NCI-H187 treated with DMSO at 0.1 percent for 48 hours (cell line): ENCODE data around the gene SGO2.

Experiments used
- DNase-seq: peaks from one replicate; lab custom pipeline; 2025; lab: John Stamatoyannopoulos, UW

SGO2 gene

GRCh38 chr2:200525882-200526651 is at the start of gene SGO2:
Gene SGO2 (plus strand): TSS chr2:200526207. CDS start chr2:200532976, 6,769 bp downstream.
- DNase-seq, result peak; percentile 58

DNA sequence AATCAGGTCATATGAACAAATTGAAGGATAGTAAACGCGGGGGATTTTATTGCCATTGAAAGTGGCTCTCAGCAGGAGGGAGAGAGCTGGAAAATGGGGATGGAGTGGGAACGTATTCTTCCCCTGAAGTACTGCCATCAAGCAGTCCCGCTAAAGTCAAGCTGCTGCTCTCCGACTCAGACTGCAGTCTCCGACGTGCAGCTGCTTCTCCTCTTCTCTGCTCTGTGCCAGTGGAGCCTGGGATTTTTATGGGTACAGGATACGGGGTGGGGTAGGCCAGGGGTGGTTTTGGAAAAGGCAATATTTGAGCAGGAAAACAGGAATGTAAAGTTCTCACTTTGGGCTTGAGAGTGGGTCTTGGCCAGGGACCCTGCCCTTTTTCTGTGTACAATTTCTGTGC is 49.2 kb upstream of the SGO2 start:
- DNase-seq, result no peak

- DNase-seq, result no peak
These were observed 48.3 kb upstream of the SGO2 start for GRCh38 chr2:200477667-200478131.

GRCh38 chr2:200479692-200480265 is 46.2 kb upstream of the SGO2 start:
- DNase-seq, result no peak

- no peak for DNase-seq
These were observed 43.8 kb upstream of the SGO2 start for GRCh38 chr2:200482194-200482593.

GRCh38 chr2:200483729-200484198 is 42.2 kb upstream of the SGO2 start:
- DNase-seq, result peak; percentile 17

DNA sequence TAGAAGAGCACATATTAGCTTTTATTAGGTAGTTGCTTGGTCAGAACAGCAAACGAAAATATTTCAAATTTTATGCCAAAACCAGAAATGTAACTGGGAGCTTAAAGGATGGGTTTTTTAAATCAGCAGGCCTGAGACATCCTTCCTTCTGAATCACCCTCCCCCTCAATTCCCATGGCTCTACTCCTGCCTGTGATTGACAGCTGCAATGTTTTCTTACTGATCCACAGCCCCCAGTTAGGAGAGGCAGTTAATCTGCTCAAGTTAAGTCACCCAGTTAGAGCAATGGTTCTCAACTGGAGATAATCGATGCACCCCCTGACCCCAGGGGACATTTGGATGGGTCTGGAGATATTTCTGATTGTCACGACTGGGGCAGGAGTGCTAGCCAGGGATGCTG is 41.1 kb upstream of the SGO2 start:
- DNase-seq, result no peak

- no peak for DNase-seq
These were observed 39.5 kb upstream of the SGO2 start for GRCh38 chr2:200486529-200486928.

DNA sequence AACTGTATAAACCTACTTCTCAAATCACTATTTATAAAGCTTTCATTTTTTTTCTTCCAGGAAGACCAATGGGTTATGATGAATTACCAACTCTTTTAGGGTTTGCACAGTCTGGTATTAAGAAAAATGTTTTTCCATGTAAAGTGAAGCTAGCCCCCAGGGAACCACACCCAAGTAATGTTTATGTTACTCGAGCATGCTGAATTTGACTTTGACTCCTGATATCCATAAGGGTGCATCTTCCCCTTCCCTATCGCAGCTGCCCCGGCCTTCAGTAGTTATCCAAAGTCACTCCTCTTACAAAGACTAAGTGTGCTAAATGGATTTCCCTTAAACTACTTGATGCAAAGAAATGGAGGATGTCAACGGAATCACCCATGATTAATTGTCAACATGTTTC is 37.8 kb upstream of the SGO2 start:
- no peak for DNase-seq

DNA sequence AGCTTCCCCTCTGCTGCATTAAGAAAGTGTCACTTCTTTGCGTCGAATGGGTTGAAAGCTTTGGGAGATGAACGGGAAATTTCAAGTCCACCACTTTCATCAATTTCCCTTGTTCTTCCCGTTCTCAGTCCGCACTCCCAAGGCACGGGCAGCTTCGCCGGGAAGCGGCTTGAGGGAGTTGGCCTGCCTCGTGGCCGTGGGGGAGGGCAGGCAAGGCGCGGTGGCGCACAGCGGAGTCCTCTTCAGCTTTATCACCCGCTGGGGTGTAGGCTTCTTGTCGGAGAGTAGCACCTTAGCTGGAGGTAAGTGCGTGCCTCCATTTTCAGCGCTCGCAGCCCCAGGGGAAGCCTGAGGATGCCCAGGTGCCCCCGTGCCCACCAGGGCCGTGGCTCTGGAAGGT is 36.0 kb upstream of the SGO2 start:
- DNase-seq, result no peak

GRCh38 chr2:200492656-200493055 is 33.4 kb upstream of the SGO2 start:
- DNase-seq, result no peak

DNA sequence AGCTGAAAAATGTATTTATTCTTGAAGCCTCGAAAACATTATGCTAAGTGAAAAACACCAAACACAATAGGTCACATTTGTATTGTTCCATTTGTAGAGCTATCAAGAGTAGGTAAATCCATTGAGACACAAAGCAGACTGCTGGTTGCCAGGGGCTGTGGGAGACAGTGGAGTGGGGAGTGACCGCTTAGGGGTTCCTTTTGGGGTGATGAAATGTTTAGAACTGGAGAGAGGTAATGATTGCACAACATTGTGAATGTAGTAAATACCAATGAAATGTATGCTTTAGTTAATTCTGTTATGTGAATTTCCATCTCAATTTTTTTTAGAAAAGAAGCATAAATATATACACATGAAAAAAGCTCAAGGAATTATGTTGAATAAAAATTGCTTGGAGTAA is 32.0 kb upstream of the SGO2 start:
- DNase-seq, result no peak

GRCh38 chr2:200496696-200497095 is 29.3 kb upstream of the SGO2 start:
- no peak for DNase-seq

GRCh38 chr2:200498402-200499162 is 27.4 kb upstream of the SGO2 start:
- no peak for DNase-seq

DNA sequence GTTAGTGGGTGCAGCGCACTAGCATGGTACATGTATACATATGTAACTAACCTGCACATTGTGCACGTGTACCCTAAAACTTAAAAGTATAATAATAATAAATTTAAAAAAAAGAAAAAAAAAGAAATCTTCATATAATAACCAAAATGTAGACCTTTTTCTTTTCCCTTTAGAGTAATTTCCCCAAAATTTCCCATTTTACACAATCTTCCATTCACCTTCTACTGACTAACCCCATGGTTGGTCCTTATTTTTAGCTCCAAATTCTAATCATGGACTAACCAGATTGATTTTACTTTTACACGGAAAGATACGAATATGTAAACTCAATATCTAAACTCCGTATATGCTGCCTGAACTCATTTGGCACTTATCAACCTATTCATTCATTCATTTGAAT is 23.8 kb upstream of the SGO2 start:
- DNase-seq, result no peak

GRCh38 chr2:200506679-200507078 is 19.3 kb upstream of the SGO2 start:
- DNase-seq, result no peak

- DNase-seq, result no peak
These were observed 18.8 kb upstream of the SGO2 start for GRCh38 chr2:200507179-200507578.

DNA sequence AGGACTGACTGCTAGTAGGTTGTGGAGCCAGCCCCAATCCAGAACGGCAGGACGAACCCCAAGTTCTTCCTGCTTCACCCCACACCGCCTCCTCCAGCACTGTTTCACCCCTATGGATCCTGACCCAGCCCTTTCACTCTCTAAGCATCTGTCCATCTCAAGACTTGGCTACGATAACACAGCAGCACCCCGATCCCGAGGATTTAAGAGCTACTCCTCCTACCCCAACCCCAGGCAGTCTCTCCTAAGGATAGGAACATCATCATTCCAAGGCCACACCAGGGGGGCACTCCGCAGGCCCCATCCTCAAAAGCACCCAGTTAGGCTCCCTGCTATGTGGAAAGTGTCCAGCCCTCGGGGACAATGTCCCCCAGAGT is 16.8 kb upstream of the SGO2 start:
- DNase-seq, result no peak

- peak; percentile 7 for DNase-seq
These were observed 16.2 kb upstream of the SGO2 start, which contains the start of gene KCTD18 for GRCh38 chr2:200509612-200510433. Gene KCTD18 (minus strand): TSS chr2:200510068. CDS start chr2:200507016, 3,052 bp downstream.

GRCh38 chr2:200515155-200515554 is 10.9 kb upstream of the SGO2 start:
- DNase-seq, result no peak

DNA sequence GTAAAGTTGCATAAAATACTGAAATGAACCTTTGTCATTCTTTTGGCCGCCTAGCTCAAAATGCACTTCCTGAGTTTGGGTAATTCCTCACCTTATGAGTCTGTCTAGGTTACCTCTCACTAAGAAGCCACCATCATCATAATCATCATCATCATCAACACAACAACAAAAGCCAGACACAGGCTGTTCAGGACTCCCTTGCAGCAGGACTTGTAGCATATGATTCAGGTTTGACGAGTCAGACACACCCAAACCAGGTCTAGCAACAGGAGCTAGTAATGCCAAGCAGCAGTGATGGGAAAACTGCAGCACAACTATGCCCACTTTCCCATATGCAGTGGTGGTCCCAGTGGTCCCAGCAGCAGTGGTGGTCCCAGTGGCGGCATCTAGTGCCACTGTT is 2.8 kb upstream of the SGO2 start:
- no peak for DNase-seq

DNA sequence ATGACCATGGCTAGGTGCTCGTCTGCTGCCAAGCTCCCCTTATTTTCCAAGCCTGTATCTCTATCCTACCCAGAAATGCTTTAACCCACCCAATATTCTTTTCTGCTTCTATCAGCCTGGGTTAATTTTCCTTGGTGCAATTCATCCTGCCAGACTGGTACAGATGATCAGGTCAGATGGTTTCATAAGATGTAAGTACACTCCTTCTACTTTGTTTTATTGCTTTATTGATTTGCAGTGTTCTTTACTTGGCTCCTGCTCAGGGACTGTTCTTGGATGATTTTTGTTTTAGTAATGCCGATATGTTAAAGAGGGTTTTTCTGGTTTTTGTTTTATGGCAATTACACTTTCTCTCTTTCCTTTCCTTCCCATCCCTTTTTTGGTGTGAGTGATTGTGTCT is 2.4 kb upstream of the SGO2 start:
- no peak for DNase-seq
